Activated naive CD4-positive, alpha-beta T cell treated with anti-CD3 and anti-CD28 coated beads for 36 hours (primary cell): ENCODE data around the gene MBD3L5. TPM values are rescaled to one million over a fixed set of nuclear protein-coding genes. Genes with fewer than 3 reads are reported as not detected.

Experiments
- CTCF ChIA-PET: fragments of 350-600 bp; sonication (Branson Sonifier 250); formaldehyde crosslinking; loops from one replicate; lab custom pipeline; 2021; ENCODE audit warnings: antibody characterized with exemption; lab: Charles Lee
- DNase-seq: peaks from one replicate; pipeline ENCODE4 v3.0.0-alpha.2; 2020
- H3K27ac Mint-ChIP-seq: one replicate; pipeline ENCODE4 v1.8.0; 2021; ENCODE audit warnings: mild to moderate bottlenecking, mixed read lengths
- H3K27me3 Mint-ChIP-seq: one replicate; pipeline ENCODE4 v1.8.0; 2021; ENCODE audit warnings: low read depth, mixed read lengths
- H3K36me3 Mint-ChIP-seq: one replicate; pipeline ENCODE4 v1.8.0; 2021; ENCODE audit warnings: low read depth, mixed read lengths
- H3K4me1 Mint-ChIP-seq: one replicate; pipeline ENCODE4 v1.8.0; 2021; ENCODE audit warnings: low read depth, mixed read lengths
- H3K4me3 Mint-ChIP-seq: one replicate; pipeline ENCODE4 v1.8.0; 2021; ENCODE audit warnings: mild to moderate bottlenecking, moderate library complexity, mixed read lengths
- H3K9me3 Mint-ChIP-seq: one replicate; pipeline ENCODE4 v1.8.0; 2021; ENCODE audit warnings: mixed read lengths
- intact Hi-C: fragments of 100-400 bp; cut with micrococcal nuclease; formaldehyde crosslinking; loops from one replicate; pipeline ENCODE4 v1.15.1; 2023
- total RNA-seq, 2 experiments: library from RNA; stranded (reverse); gene quantifications; one replicate each; pipeline ENCODE4 v1.2.3, GENCODE V29; 2021

MBD3L5 gene
- total RNA-seq, 2 experiments from 2014 or later, result not detected

DNA sequence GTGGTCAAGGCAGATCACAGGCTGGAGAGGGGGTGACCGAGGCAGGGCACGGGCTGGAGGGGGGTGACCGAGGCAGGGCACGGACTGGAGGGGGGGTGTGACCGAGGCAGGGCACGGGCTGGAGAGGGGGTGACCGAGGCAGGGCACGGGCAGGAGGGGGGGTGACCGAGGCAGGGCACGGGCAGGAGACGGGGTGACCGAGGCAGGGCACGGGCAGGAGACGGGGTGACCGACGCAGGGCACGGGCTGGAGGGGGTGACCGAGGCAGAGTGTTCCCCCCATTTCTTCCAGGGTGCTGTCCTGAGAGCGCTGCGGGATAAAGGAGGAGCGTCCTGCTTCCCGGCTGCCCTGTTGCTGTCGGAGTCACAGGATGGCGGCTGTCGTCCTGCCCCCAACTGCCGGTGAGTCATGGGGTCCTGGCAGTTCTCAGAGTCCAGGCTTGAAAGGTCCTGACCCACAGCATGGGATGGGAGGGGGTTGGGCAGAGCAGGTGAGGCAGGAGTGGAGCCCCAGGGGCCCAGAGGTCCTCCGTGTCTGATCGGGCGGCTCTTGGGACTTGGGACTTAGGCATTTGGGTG lies 44.4 kb downstream of the MBD3L5 start:
- intact Hi-C loops, result no loop called here
- DNase-seq, result no peak
- peaks cover 19% of the 10 kb centered on the region for H3K4me1 Mint-ChIP-seq
- peaks cover 40% of the 10 kb centered on the region for H3K9me3 Mint-ChIP-seq
- H3K4me3 Mint-ChIP-seq, result no peak overlapping the region
- H3K36me3 Mint-ChIP-seq, result peaks cover 76% of the 10 kb centered on the region
- H3K27ac Mint-ChIP-seq, result no peak overlapping the region
- CTCF ChIA-PET, result interaction anchor here (0.6 kb wide), 1 partner anchor 539 kb away, joined by 3 read pairs; no protein-coding TSS in a partner anchor
- no peaks in the 10 kb centered on the region for H3K27me3 Mint-ChIP-seq

DNA sequence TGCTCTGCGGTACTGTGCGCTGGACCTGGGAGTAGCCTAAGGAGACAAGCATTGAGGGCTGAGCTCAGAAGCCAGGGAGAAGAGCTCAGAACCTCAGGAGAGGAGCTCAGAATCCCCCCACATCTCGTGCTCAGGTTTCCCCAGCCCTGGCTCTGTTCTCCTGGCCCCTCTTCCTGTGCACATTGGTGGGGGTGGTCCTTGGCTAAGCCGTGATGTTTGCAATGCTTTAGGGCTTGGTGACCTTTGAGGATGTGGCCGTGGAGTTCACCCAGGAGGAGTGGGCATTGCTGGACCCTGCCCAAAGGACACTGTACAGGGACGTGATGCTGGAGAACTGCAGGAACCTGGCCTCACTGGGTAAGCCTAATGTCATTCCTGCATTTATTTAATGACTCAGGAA lies 45.8 kb downstream of the MBD3L5 start:
- intact Hi-C loops, result no loop called here
- H3K36me3 Mint-ChIP-seq, result peaks cover 87% of the 10 kb centered on the region
- peaks cover 9% of the 10 kb centered on the region for H3K4me1 Mint-ChIP-seq
- H3K9me3 Mint-ChIP-seq, result peaks cover 51% of the 10 kb centered on the region
- H3K4me3 Mint-ChIP-seq, result no peak overlapping the region
- no peak for DNase-seq
- CTCF ChIA-PET, result interaction anchor here (1.1 kb wide), 1 partner anchor 250 kb away, joined by 3 read pairs; no protein-coding TSS in a partner anchor
- H3K27me3 Mint-ChIP-seq, result no peaks in the 10 kb centered on the region
- no peak overlapping the region for H3K27ac Mint-ChIP-seq

DNA sequence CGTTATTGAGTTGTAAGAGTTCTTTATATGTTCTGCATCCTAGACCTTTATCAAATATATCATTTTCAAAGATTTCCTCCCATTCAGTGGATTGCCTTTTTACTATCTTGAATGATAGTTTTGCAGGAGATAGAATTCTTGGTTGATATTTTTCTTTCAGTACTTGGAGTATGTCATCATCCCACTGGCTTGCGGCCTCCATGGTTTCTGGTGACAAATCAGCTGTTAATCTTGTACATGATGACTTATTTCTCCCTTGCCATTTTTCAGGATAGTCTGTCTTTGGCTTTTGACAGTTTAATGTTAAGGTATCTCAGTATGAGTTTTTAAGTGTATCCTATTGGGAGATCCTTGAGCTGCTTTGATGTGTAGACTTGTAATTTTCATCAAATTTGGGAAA lies 47.6 kb downstream of the MBD3L5 start:
- Mint-ChIP-seq H3K36me3 (peaks cover 93% of the 10 kb centered on the region), H3K4me1 (peaks cover 2% of the 10 kb centered on the region), H3K4me3 (no peak overlapping the region), H3K27ac (no peak overlapping the region), H3K27me3 (no peaks in the 10 kb centered on the region), H3K9me3 (peaks cover 69% of the 10 kb centered on the region)
- no peak for DNase-seq
- intact Hi-C loops, result no loop called here
- CTCF ChIA-PET, result no interaction called here

Other genes with a start within 250 kb of the MBD3L5 start
- 10 to 100 TPM in 1 of 2 experiments, 1 to 10 TPM in 1; 9.1 to 11.2 TPM for gene ADGRE1, start 143.0 kb upstream of the MBD3L5 start, total RNA-seq
- not detected for gene MBD3L2B, start 9.1 kb upstream of the MBD3L5 start, total RNA-seq
- gene MBD3L4, start 9.6 kb downstream of the MBD3L5 start, total RNA-seq, result not detected
- gene MBD3L2, start 18.7 kb downstream of the MBD3L5 start, total RNA-seq, result not detected
- gene MBD3L3, start 28.1 kb downstream of the MBD3L5 start, total RNA-seq, result not detected
- gene ZNF557, start 39.1 kb downstream of the MBD3L5 start, total RNA-seq, result 1 to 10 TPM; 4.7 to 5.6 TPM